NOMO-1 treated with dmso at 0.1 percent for 144 hours (cell line): Measurements from ENCODE around the gene PCNX2.
A peak's percentile ranks its signal among the peaks of the same experiment; 100 is the strongest.

ENCODE experiments used
- DNase-seq: peaks from one replicate; lab custom pipeline; 2025; ENCODE audit not compliant: unreplicated experiment; lab: John Stamatoyannopoulos, UW

PCNX2 gene

DNA sequence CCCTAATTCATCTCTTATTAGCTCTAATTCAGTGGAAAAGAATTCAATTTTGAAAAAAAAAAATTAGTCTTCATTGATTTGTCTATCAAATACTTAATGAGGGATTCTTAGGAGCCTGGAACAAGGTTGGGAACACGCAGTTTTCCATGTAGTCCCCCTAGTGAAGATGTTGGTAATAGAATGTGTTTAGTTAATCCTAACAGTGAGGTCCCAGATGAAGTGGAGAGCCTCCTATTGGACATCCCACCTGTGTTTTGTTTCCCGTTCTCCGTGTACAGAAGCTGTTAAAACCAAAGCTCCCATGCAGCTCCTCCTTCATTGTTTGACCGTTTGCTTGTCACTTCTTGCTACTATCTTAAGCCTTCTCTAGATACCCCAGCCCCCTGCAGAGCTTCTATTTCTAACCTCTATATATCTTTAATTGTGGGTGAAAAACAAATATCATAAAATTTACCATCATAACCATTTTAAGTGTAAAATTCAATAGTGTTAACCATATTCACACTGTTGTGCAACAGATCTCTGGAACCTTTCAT is 67.5 kb downstream of the PCNX2 start:
- DNase-seq: no peak

DNA sequence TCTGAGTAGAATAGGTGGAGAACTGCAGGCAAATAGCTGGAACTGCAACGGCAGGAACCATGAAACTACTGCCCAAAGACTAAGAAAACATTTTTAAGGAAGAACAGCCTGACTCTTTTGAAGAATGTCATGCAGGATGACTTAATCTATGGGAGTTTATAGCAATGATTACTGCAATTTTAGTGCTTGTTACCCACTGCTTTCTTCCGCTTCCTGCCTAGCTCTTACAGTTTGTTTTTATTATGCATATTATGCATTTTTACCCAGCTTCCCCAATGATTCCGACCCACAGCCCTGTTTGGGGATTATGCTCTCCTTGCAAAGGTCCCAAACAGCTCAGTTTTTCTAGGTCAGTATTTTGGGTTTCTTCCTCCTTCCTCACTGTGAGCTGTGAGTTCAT is 71.2 kb downstream of the PCNX2 start:
- DNase-seq: no peak

DNA sequence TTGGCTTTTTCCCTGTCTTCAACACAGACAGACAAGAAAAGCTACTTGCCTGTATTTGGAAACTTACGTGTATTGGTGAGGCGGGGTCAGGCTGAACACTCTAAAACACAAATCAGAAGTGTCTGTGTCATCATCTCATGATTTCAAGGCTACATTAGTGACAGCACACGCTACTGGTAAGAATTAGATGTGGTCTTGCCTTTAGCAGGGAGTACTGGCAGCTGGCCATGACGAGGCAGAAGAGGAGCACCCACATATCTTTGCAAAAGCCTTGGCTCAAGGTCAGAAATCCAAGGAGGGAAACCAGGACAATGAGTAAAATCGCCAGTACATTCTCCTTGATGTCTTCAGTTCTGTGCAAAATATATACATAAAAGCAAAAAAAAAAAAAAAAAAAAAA is 77.7 kb downstream of the PCNX2 start:
- no peak for DNase-seq

DNA sequence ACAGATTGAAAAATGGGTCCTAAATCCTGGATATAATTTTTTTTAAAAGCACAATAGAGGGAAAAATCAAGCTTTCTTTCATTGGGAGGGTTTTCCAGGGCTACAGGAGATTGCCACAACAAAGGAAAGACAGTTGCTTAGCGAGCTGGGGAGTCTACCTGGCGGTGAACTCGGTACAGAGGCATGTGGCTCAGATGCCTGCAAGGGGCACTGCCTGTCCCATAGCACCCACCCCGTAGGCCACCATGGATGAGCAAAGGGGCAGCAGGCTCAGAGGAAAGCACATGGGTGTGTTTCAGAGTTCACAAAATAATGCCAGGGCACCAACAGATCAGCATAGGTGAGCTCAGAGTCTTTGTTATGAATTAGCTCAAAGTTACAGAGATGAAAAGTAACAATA is 79.5 kb downstream of the PCNX2 start:
- no peak for DNase-seq

DNA sequence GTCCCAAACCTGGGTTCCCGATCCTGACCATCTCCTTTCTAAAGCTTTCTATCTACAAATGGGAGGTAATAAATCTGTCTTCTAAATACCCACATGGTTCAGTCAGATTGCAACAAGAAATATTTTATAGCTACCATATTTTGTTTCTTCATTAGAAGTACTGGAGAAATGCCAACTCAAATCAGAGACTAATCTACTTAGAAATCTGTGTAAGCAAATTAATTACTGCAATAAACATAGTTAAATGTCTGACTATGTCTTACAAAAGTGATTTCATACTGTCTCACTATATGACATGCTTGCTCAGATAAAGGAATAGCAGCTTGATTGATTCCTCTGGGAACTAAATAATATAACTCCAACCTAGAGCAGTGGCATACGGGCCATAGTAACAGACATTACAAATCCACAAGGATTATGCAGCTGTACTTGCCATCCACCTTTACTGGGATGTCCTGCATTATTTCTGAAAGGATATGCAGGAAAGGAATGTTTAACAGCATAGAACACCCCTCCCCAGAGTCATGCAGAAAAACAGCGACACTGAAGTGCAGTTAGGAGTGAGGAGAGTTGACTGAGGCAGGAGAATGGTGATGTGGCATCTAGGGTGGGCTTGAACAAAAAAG is 80.3 kb downstream of the PCNX2 start:
- DNase-seq: no peak

DNA sequence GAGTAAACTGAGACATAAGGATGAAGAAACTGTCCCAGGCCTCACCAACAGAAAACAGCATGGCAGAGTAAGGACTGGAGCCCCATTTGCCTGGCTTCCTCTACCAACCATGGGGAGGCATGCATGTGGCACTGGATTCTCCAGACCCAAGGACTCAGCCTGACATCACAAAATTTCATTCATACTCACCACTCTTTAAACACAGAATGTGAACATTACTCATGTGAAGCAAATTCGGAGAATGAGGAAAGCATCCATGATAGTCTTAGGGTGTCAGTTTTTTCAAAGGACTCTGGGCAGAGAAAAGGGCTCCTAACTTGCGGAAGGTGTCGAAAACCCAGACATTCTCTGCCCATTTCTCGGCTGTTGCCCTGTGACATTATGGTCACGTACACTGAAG is 83.9 kb downstream of the PCNX2 start:
- DNase-seq: no peak

DNA sequence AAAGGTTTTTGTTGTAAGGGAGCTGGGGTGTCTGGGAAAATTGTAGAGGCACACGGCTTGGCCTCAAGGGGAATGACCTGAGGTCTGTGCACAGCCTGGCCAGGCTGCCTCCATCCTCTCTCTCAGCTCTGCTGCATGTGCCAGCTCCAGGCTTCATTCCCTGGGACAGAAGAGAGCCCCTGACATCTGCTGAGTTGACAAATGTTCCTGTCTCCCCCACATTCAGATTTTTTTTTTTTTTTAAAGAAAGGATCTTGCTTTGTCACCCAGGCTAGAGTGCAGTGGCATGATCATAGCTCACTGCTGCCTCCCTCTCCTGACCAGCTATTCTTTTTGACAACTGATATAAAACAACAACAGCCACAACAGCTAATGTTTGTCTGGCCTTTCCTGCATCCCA is 84.4 kb downstream of the PCNX2 start:
- no peak for DNase-seq

DNA sequence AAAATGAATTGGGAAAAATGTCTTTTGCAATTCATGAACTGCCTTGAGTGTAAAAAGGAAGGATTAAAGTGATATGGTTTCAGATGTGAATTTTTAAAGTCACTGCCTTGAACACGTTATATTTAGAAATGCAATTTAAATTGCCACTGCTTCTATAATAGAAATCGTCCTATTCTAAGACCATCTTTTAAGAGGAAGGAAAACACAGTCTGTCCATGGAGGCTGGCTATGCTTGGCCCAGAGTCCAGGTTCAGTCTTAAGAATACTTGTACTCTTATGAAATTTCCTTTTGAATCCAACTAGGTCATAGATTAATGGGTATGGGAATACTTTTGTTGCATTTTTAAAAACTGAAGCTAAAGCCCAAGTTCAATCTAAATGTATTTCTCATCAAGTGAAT is 86.0 kb downstream of the PCNX2 start:
- no peak for DNase-seq

DNA sequence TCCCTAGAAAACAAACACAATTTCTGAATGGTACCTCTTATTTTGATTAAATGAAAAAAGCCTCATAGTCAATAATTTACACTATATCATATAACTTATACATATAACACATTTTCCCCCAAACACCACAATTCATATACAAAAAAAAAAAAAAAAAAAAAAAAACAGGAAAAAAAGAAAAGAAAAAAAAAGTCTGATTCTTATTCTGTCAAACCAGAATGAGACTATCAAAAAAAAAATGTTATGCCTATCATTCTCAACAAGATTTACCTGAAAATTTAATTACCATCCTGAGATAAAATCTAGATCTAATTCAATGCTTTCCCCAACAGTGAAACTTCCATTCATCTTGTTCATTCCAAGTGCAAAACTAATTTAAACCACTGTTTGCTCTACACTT is 86.8 kb downstream of the PCNX2 start:
- no peak for DNase-seq

DNA sequence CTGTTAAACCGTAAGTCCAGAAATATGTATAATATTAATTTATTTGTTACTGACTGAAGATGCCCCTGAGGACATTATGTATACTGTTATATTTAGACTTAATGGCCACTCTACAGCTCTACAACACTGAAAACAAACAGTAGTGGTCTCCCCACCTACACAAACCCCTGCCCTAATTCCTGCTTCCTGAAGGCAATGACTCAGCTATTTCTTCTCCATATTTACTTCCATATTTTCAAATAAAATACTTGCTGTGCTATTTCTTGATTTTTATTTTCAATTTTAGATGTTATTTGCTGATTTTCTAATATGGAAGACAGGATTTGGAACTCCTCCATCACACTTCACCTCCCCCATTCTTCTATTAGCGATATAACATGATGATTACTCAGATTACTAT is 97.6 kb downstream of the PCNX2 start:
- DNase-seq: no peak

DNA sequence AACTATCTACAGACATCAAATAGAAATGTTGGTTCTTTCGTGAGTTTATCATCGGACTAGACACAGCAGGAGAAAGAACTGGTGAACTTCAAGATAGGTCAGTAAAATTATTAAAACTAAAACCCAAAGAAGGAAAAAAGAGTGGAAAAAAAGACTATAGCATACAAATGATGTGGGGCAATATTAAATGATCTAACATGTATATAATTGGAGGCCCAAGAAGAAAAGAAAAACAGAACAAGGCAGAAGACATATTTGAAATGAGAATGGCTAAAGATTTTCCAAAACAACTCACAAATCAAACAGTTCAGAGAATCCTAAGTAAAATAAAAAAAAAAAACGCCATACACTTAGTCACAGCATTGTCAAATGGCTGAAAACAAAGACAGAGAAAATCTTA is 101.8 kb downstream of the PCNX2 start:
- no peak for DNase-seq

DNA sequence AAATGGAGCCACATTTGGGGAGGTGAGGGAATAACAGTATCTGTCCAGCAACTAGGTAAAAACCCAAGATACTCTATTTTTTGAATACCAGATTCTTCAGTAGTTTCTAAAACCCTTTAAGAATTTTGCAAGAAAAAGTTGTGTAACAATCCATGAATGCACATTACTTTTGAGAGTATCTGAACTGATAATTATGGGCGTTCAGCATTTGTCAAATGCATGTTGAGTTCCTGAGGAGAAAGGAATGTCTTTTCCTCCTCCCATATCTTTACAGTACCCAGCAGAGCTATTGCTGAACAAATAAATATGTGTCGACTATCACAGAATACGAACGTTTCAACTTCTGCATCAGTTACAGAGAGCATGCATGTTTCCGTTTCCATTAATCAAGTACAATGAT is 104.5 kb downstream of the PCNX2 start:
- no peak for DNase-seq

DNA sequence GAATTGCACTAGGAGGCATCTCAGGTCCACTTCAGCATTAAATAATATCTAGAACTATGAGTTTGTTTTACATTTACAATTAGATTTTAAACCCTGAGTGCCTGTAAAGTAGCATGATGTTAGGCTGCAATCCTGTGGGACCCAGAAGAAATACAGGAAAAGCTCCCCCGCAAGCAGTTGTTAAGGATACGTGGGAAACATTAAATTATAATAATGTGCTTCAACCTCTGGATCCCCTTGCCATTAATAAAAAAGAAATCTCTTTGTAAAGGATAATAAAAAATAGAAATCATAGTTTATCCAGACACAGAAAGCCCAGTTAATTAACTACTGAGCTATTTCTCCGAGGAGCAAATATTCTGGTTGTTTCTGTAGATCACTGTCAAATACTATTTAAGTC is 106.0 kb downstream of the PCNX2 start:
- DNase-seq: no peak

DNA sequence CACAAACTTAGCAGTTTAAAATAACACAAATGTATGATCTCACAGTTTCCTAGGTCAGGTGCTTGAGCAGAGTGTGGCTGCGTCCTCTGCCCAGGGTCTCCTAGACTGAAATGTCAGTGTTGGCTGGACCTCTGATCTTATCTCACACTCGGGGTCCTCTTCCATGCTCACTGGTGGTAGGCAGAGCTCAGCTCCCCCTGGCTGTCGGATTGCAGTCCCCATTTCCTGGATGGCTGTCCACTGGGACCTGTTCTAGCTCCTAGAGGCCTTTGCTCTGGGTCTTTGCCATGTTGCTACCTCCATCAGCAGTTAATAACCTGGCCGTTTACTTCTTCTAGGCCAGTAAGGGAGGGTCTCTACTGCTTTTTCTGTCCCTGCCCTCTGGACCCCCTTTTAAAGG is 107.5 kb downstream of the PCNX2 start:
- no peak for DNase-seq

DNA sequence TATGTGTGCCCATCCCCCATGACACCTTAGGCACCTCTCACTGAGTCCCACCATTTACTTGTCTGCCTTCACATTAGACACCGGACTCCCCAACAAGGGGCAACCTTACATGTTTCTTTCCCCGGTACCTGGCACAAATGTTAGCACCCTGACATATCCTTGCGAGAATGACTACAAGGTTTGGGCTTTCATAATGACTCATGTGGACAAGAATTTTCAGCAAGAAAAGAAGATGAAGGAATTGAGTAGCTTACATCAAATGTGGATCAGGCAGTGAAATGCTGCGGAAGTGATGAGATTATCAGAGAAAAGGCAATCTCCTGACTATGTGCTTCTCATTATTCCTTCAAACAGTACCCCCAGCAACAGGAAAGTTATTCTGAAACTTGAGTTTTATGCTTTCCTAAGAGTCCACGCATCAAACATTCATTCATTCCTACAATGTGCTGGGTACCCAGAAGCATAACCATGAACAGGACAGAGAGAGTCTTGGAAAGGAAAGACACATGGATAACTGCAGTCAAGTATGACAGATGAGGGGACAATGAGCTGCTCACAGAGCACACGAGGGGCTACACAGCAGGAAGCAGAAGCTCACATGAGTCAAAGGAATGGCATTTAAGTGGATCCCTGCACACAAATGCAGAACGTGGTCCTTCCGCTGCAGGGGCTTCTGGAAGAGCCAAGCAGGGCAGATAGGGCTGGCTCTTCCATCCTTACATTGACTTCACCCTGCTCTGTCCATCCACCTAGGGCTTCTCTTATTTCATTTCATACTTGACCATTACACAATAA is 112.1 kb downstream of the PCNX2 start:
- DNase-seq: no peak

DNA sequence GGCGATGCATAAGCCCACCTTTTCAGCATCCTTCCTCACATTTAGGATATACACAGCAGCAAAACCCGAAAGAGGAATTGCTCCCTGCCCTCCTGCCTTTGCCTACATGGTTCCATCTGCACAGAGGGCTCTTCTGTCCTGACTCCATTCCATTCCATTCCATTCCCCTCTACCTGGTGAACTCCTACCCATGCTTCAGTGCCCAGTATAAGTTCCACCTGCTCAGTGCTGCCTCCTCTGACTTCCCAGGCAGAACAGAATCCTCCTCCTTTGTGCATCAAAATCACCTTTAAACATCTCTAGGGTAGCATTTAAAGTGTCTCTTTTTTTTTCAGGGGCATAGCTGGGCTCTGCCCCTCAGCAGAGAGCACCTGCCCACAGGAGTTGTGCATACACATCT is 112.9 kb downstream of the PCNX2 start:
- no peak for DNase-seq

DNA sequence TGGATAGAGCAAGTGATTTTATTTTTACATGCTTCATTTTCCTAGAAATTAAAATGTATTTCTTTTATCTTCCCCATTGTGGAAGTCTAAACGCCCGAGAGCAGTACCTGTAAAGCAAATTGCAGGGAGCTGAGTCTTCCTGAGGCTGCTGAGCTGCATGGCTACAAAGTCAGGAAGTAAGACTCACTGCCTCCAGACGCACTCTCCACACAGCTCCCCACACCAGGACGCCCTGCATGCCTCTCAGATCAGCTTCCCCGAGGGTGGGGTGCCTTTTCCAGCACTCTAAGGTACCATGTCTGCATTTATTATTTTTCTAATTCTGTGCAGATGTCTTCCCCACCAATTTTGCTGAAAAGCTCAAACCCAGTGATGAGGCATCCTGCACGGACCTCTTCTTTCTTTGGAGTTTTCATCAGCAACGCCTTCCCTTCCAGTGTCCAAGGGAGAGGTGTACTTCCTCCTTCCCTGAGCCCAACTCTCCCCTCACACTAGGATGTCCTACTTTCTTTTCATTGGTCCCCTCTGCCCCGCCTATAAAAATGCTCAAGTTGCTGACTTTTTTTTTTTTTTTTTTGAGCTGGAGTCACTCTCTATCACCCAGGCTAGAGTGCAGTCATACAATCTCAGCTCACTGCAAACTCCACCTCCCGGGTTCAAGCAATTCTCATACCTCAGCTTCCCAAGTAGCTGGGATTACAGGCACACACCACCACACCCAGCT is 114.7 kb downstream of the PCNX2 start:
- no peak for DNase-seq

DNA sequence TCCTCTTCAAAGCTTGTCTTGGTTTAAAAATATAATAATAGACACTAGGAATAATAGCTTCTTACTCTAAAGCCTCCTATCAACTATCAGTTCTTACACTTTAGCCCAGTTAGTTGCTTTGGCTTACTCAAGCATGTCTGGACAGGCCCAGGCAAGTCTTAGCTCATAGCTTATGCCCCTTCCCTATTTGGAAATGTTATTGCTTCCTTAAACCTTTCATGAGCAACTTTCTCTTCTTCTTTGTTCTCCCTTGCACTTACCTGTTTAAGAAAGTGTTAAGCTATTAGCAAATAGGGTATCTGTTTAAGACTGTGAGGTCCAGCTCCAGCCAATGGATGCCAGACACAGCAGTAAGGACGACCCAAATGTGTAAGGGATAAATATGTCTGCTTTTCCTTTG is 115.9 kb downstream of the PCNX2 start:
- peak; percentile 43 for DNase-seq

DNA sequence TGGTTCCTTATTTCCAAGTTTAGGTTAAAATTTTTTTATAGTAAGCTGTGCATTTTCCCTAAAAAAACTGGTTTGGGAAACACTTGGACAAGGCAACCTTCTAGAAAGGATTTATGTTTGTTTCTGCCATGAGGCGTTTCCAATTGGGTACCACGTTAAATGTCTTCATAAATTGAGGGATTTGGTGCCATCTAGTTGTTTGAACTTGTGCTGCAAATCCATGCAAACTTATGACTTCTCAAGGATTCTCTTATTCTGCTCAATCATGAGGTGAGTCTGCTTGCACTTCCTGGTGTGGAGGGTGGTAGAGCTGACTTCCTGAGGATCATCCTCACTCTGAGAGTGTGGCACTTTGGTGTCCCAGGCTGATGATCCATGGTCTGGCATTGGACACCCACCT is 123.3 kb downstream of the PCNX2 start:
- peak; percentile 39 for DNase-seq

DNA sequence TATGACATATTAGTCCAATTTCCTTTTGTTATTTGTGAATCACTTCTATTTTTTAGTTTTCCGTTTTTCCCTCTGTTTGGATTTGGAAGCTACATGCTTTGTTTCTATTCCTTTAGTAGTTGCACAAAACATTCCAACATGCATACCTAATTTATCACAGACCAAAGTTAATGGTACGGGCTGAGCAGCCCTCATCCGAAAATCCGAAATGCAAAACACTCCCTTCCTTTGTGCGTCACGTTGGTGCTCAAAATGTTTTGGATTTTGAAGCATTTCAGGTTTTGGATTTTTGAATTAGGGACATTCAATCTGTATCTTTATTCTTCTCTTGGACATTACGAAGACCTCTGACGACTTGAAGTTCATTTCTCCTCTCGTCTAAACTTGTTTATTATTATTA is 124.8 kb downstream of the PCNX2 start:
- DNase-seq: no peak

DNA sequence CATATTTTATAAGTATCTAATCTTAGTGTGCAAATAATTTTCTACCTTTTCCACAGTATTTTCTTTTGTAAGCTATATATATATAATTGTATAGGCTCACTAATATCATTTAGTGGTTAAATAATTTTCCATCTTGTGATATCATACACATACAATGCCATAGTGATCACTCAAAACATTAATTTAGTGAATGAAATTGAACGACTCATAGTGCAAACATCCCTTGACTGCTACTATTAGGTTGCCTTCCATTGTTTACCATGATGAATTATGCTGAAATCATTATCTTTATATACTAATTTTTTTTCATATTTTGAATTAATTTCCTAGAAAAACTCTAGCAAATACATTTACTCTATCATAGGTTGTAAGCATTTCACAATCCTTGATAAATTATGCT is 127.1 kb downstream of the PCNX2 start:
- no peak for DNase-seq

DNA sequence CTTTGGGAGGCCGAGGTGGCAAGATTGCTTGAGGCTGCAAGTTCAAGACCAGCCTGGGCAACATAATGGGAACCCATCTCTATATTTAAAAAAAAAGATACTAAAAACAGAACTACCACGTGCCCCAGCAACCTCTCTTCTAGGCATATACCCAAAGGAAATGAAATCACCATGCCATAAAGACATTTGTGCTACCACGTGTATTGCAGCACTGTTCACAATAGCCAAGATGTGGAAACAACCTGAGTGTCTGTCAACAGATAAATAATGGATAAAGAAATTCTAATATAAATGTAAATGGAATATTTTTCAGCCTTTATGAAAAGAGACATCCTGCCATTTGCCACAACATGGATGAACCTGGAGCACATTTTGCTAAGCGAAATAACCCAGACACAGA is 128.6 kb downstream of the PCNX2 start:
- no peak for DNase-seq
